ENCODE results near the gene STXBP1.
A peak's percentile ranks its signal among the peaks of the same experiment; 100 is the strongest.

The STXBP1 gene

GRCh38 chr9:127567035-127567729 is 44.9 kb upstream of the STXBP1 start:
- peak; percentile 59 for DNase-seq (ENCODE audit: low read depth)
- TF ChIP-seq, protein P1, sequence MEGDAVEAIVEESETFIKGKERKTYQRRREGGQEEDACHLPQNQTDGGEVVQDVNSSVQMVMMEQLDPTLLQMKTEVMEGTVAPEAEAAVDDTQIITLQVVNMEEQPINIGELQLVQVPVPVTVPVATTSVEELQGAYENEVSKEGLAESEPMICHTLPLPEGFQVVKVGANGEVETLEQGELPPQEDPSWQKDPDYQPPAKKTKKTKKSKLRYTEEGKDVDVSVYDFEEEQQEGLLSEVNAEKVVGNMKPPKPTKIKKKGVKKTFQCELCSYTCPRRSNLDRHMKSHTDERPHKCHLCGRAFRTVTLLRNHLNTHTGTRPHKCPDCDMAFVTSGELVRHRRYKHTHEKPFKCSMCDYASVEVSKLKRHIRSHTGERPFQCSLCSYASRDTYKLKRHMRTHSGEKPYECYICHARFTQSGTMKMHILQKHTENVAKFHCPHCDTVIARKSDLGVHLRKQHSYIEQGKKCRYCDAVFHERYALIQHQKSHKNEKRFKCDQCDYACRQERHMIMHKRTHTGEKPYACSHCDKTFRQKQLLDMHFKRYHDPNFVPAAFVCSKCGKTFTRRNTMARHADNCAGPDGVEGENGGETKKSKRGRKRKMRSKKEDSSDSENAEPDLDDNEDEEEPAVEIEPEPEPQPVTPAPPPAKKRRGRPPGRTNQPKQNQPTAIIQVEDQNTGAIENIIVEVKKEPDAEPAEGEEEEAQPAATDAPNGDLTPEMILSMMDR (conservative IDR thresholded peaks at IDR 0.05; ENCODE audit: low read length): no peak
- peak overlapping the region; percentile 94 for H3K4me3 ChIP-seq (ENCODE audit: low read length)

- TF ChIP-seq, protein P1 (conservative IDR thresholded peaks at IDR 0.05; ENCODE audit: low read length): no peak
- peak overlapping the region; percentile 94 for H3K4me3 ChIP-seq (ENCODE audit: low read length)
- no peak for DNase-seq (ENCODE audit: low read depth)
These were observed 44.1 kb upstream of the STXBP1 start for GRCh38 chr9:127567730-127568617.

- H3K4me3 ChIP-seq (ENCODE audit: low read length): peak overlapping the region; percentile 94
- TF ChIP-seq, protein P1 (conservative IDR thresholded peaks at IDR 0.05; ENCODE audit: low read length): no peak
- DNase-seq (ENCODE audit: low read depth): no peak
These were observed 43.5 kb upstream of the STXBP1 start for GRCh38 chr9:127568618-127568970.

DNA sequence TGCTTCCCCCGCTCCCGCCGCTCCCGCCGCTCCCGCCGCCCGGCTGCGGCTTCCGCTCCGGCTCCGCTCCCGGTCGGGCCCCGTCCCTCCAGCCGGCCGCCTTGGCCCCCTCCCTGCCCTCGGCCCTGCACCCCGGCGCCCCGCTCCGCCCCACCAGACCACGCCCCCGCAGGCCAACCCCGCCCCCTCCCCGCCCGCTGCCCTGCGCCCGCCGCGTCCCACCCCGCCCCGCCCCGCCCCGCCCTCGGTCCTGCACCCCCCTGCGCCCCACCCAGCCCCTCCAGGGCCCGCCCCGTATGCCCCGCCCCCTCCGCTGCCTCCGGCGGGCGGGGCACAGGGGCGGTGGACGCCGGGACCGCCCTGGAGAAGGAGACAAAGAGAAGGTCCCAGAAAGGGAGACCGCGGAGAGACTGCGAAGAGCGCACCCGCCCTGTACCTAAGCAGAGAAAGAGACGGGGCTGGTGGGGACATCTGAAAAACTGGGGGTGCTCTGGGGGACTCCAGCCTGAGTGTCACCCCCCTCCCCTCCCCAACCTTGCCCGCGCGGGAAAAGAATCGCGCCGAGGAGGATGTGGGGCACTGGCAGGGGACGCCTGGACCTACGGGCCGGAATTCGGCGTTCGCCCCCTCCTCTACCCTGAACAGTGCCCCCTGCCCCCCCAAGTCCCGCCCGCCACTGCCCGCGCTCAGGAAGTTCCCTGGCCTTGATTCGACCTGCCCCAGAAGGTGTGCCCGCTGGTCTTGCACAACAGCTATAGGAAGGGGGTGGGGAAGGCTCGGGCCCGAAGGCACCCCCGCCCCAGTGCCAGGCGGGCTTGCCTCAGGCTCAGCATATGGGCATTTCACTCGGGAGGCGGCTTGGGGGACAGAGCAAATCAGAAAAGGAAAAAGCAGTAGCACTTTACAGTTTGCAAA is 42.8 kb upstream of the STXBP1 start:
- TF ChIP-seq, protein P1 (conservative IDR thresholded peaks at IDR 0.05; ENCODE audit: low read length): no peak
- DNase-seq (ENCODE audit: low read depth): peak; percentile 80
- peak overlapping the region; percentile 94 for H3K4me3 ChIP-seq (ENCODE audit: low read length)

GRCh38 chr9:127569886-127570401 is 42.1 kb upstream of the STXBP1 start:
- H3K4me3 ChIP-seq (ENCODE audit: low read length): peak overlapping the region; percentile 66
- TF ChIP-seq, protein P1 (conservative IDR thresholded peaks at IDR 0.05; ENCODE audit: low read length): no peak
- DNase-seq (ENCODE audit: low read depth): peak; percentile 57

GRCh38 chr9:127570533-127571111 is 41.5 kb upstream of the STXBP1 start:
- no peak overlapping the region for H3K4me3 ChIP-seq (ENCODE audit: low read length)
- no peak for DNase-seq (ENCODE audit: low read depth)
- TF ChIP-seq, protein P1 (conservative IDR thresholded peaks at IDR 0.05; ENCODE audit: low read length): no peak

Measured in AG10803 (cell line).